K562 (cell line): Measurements from ENCODE around the gene PCSK5. TPM values are rescaled to one million over a fixed set of nuclear protein-coding genes. Genes with fewer than 3 reads are reported as not detected.

Experiments used
- ATAC-seq: fragments of 200-7000 bp; cut with Tn5 transposase; 3 replicates; pipeline ENCODE4 v1.9.1; 2020; ENCODE audit warnings: moderate library complexity
- BruUV-seq: library from RNA; stranded (reverse); fragments of 400-500 nt; replicated peaks from 2 replicates; lab custom pipeline; 2021; lab: Mats Ljungman, UMichigan
- CTCF ChIA-PET: fragments of 300-600 bp; formaldehyde crosslinking; extraction: SDS; loops from one replicate; lab custom pipeline; 2021; ENCODE audit warnings: low intra/inter-chr PET ratio; lab: Yijun Ruan, JAX
- POLR2A ChIA-PET: fragments of 300-600, 350-650 bp; sonication (Branson Sonifier 250); formaldehyde crosslinking; extraction: SDS; loops from one replicate; lab custom pipeline; 2021; ENCODE audit warnings: antibody characterized with exemption, inconsistent platforms; lab: Yijun Ruan, JAX
- DNase-seq, 4 experiments: peaks; one replicate each; pipeline versions ENCODE4 v3.0.0 to v3.0.0-alpha.2; 2011 to 2018; ENCODE audit warnings: low spot score in 3 of 4, mixed read lengths in 3 of 4; ENCODE audit errors: extremely low read depth in 1 of 4
- FAIRE-seq: peaks from 2 replicates; lab custom pipeline; 2011; peaks lifted over from hg19 to GRCh38; lab: Jason Lieb, UNC
- H2AFZ ChIP-seq: 2 replicates; pipeline ENCODE4 v1.6.0; 2011; ENCODE audit warnings: low read depth, low read length, control low read depth, inconsistent platforms
- H3K27ac ChIP-seq: fragments of 200-600 bp; 3 replicates; pipeline ENCODE4 v1.8.0; 2011; ENCODE audit warnings: low read depth, mild to moderate bottlenecking, control low read depth, inconsistent platforms, low read length, moderate library complexity, mixed read lengths; ENCODE audit errors: extremely low read depth
- H3K27me3 ChIP-seq, 2 experiments: fragments of 300-600 bp in 1 of 2; 2 replicates in 1 of 2; 3 replicates in 1 of 2; pipeline versions ENCODE4 v1.6.0 to v1.8.0; 2011; ENCODE audit warnings: inconsistent platforms in 2 of 2, low read length in 2 of 2, mild to moderate bottlenecking in 1 of 2, mixed read lengths in 1 of 2, moderate library complexity in 1 of 2; ENCODE audit not compliant: control insufficient read depth in 2 of 2, insufficient read depth in 2 of 2
- H3K36me3 ChIP-seq: fragments of 300-600 bp; 3 replicates; pipeline ENCODE4 v1.8.0; 2011; ENCODE audit warnings: mild to moderate bottlenecking, low read length, inconsistent platforms; ENCODE audit not compliant: control insufficient read depth, insufficient read depth
- H3K4me1 ChIP-seq, 2 experiments: fragments of 200-600 bp in 1 of 2; replicated peaks in 1 of 2; 2 replicates in 1 of 2; 3 replicates in 1 of 2; pipeline versions ENCODE4 v1.5.1 to v1.8.0; 2011; ENCODE audit warnings: inconsistent platforms in 2 of 2, low read length in 2 of 2, mild to moderate bottlenecking in 1 of 2, mixed read lengths in 1 of 2, moderate library complexity in 1 of 2; ENCODE audit not compliant: control insufficient read depth in 2 of 2, insufficient read depth in 2 of 2
- H3K4me2 ChIP-seq: 2 replicates; pipeline ENCODE4 v1.6.1; 2011; ENCODE audit warnings: low read length, control low read depth, inconsistent platforms, mixed read lengths; ENCODE audit not compliant: insufficient read depth
- H3K4me3 ChIP-seq: fragments of 200-600 bp; sonication (generic), shearing (Covaris generic); 2 replicates; pipeline ENCODE4 v1.5.1; 2016; ENCODE audit warnings: control low read depth, inconsistent platforms
- H3K79me2 ChIP-seq: fragments of 200-600 bp; 3 replicates; pipeline ENCODE4 v1.8.0; 2011; ENCODE audit warnings: low read length, inconsistent platforms; ENCODE audit not compliant: control insufficient read depth, insufficient read depth
- H3K9ac ChIP-seq, 2 experiments: 2 replicates each; pipeline versions ENCODE4 v1.6.0 to v1.6.1; 2011; ENCODE audit warnings: low read depth in 2 of 2, low read length in 2 of 2, control low read depth in 1 of 2, inconsistent platforms in 1 of 2, mild to moderate bottlenecking in 1 of 2, mixed read lengths in 1 of 2; ENCODE audit not compliant: insufficient read depth in 1 of 2
- H3K9me1 ChIP-seq: one replicate; pipeline ENCODE4 v1.6.0; 2011; ENCODE audit warnings: inconsistent platforms, mild to moderate bottlenecking, low read length, moderate library complexity; ENCODE audit not compliant: control insufficient read depth, insufficient read depth
- H3K9me3 ChIP-seq: replicated peaks from 2 replicates; pipeline ENCODE4 v1.5.1; 2011; ENCODE audit warnings: low read depth, low read length, inconsistent platforms; ENCODE audit not compliant: control insufficient read depth, insufficient read depth
- H4K20me1 ChIP-seq: replicated peaks from 2 replicates; pipeline ENCODE4 v1.6.1; 2011; ENCODE audit warnings: low read length, inconsistent platforms, mixed read lengths; ENCODE audit not compliant: control insufficient read depth, insufficient read depth
- CCAR2 ChIP-seq: fragments of 200-400 bp; formaldehyde crosslinking; IDR thresholded peaks from 2 replicates; pipeline ENCODE4 v1.6.1; 2017; ENCODE audit warnings: mild to moderate bottlenecking, low read depth, low read length
- HLTF ChIP-seq: fragments of 450-650 bp; IDR thresholded peaks from 2 replicates; pipeline ENCODE4 v1.6.1; 2016
- MCM7 ChIP-seq, 2 experiments: fragments of 450-650 bp; IDR thresholded peaks; 2 replicates each; pipeline ENCODE4 v1.6.1; 2016 to 2018
- SUPT5H ChIP-seq: fragments of 450-650 bp; IDR thresholded peaks from 2 replicates; pipeline ENCODE4 v1.6.1; 2016
- TGIF2 ChIP-seq: sonication (generic); formaldehyde crosslinking; IDR thresholded peaks from 2 replicates; pipeline ENCODE4 v1.8.1; 2022; ENCODE audit warnings: mild to moderate bottlenecking, missing genetic modification reagents, moderate library complexity
- WGBS: fragments of 100-300 bp; shearing (Covaris generic); methylation state at CpG from one replicate; pipeline ENCODE4 v1.1.6; 2016; ENCODE audit warnings: low coverage, mixed read lengths; ENCODE audit not compliant: insufficient coverage; ENCODE audit errors: missing lambda C conversion rate; 5-methylcytosine and 5-hydroxymethylcytosine counted together
- in situ Hi-C: fragments of 300-500 bp; cut with MboI; formaldehyde crosslinking; loops from 4 replicates; pipeline ENCODE4 v1.15.0; 2018; ENCODE audit warnings: inconsistent platforms, mixed read lengths
- intact Hi-C: fragments of 100-400 bp; cut with micrococcal nuclease; formaldehyde crosslinking; loops from 2 replicates; pipeline ENCODE4 v1.14.2; 2022
- polyA plus RNA-seq, 8 experiments: library from polyadenylated mRNA; depleted of rRNA in 4 of 8; stranded (reverse) in 5 of 8; unstranded in 3 of 8; fragments of >200 nt; fragmentation: Nextera tagmentation in 2 of 8; fragmentation: Illumina TruSeq in 1 of 8; extraction: Ambion mirVana in 2 of 8; extraction: Trizol in 1 of 8; gene quantifications; 2 replicates each; pipeline versions ENCODE4 v1.2.1 to v1.2.3, GENCODE V29; 2011 to 2014; ENCODE audit warnings: inconsistent platforms in 1 of 8, missing spikeins in 1 of 8
- total RNA-seq, 7 experiments: library from RNA; depleted of rRNA in 6 of 7; stranded (reverse); fragments of >200 nt in 6 of 7; fragmentation: Illumina TruSeq in 2 of 7; extraction: Trizol in 2 of 7; gene quantifications; 2 replicates each; pipeline versions ENCODE4 v1.2.1 to v1.2.3, GENCODE V29; 2011 to 2021; ENCODE audit warnings: low replicate concordance in 1 of 7
- TF ChIP-seq, protein P1 (sequence below): sonication (generic); formaldehyde crosslinking; IDR thresholded peaks from 2 replicates; pipeline ENCODE4 v1.8.0; 2022; ENCODE audit warnings: mild to moderate bottlenecking, low read depth, missing genetic modification reagents
- TF ChIP-seq, protein P2 (sequence below): conservative IDR thresholded peaks from 2 replicates; pipeline ENCODE4 v1.6.1; 2011; ENCODE audit warnings: low read depth, mild to moderate bottlenecking, low read length; ENCODE audit not compliant: control insufficient read depth

The PCSK5 gene
- total and polyA plus RNA-seq, 9 of the 15 experiments (the other 6 are each of a cell fraction or from before 2014, with no cell fraction given) = not detected

DNA sequence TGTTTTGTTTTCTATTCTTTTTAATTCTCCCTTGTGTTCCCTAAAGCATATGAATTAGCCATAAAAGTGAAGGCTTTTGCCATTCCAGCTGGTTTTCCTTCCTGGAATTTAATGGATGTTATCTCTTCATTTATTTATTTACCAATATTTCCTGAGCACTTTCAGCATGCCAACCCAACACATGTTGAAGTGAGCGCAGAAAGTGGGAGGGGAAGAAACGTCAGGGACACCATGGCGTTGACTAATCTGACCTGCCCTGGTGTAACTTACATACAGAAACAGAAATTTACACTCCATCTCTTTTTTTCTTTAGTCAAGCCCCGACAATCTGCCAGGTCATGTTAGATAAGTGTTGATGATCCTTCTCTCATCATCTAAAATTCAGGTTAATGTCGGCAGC is 247.5 kb downstream of the PCSK5 start:
- Histone ChIP-seq H3K9me1 (no peaks in the 10 kb centered on the region), H3K9ac (no peak overlapping the region), H3K4me1 (no peaks in the 10 kb centered on the region), H3K4me3 (no peak overlapping the region), H3K27me3 (no peaks in the 10 kb centered on the region), H4K20me1 (no peaks in the 10 kb centered on the region), H3K79me2 (no peaks in the 10 kb centered on the region), H3K27ac (no peak overlapping the region), H3K36me3 (no peaks in the 10 kb centered on the region), H2AFZ (no peak overlapping the region), H3K4me2 (no peak overlapping the region), H3K9me3 (no peaks in the 10 kb centered on the region)
- POLR2A ChIA-PET = no interaction called here
- BruUV-seq = no TSS peak
- DNase-seq = no peak
- CTCF ChIA-PET = no interaction called here
- WGBS = 2% methylated on average over 5 of the region's 5 CpGs
- in situ Hi-C loops = no loop called here
- TF ChIP-seq, protein P1, sequence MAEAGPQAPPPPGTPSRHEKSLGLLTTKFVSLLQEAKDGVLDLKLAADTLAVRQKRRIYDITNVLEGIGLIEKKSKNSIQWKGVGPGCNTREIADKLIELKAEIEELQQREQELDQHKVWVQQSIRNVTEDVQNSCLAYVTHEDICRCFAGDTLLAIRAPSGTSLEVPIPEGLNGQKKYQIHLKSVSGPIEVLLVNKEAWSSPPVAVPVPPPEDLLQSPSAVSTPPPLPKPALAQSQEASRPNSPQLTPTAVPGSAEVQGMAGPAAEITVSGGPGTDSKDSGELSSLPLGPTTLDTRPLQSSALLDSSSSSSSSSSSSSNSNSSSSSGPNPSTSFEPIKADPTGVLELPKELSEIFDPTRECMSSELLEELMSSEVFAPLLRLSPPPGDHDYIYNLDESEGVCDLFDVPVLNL = no peak
- no peak for TF ChIP-seq HLTF
- TF ChIP-seq SUPT5H = no peak
- TF ChIP-seq, protein P2, sequence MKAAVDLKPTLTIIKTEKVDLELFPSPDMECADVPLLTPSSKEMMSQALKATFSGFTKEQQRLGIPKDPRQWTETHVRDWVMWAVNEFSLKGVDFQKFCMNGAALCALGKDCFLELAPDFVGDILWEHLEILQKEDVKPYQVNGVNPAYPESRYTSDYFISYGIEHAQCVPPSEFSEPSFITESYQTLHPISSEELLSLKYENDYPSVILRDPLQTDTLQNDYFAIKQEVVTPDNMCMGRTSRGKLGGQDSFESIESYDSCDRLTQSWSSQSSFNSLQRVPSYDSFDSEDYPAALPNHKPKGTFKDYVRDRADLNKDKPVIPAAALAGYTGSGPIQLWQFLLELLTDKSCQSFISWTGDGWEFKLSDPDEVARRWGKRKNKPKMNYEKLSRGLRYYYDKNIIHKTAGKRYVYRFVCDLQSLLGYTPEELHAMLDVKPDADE = no peak
- no peak for TF ChIP-seq MCM7 (IDR thresholded peaks at IDR 0.05)
- TF ChIP-seq TGIF2 (CRISPR knock-in tag) = no peak
- no peak for TF ChIP-seq CCAR2
- FAIRE-seq = no peak
- ATAC-seq = no peak
- intact Hi-C loops = no loop called here
